Loucy (cell line): ENCODE measurements around the gene UBAP2.

Source experiments
- H2AFZ ChIP-seq: fragments of 200-600 bp; sonication (generic); 2 replicates; pipeline ENCODE4 v1.6.0; 2016; ENCODE audit warnings: antibody characterized with exemption, mild to moderate bottlenecking, low read length, moderate library complexity
- H3F3A ChIP-seq: fragments of 200-600 bp; 2 replicates; pipeline ENCODE4 v1.6.0; 2016; ENCODE audit warnings: antibody characterized with exemption, low read depth, mild to moderate bottlenecking
- H3K27me3 ChIP-seq: fragments of 200-600 bp; sonication (generic); 2 replicates; pipeline ENCODE4 v1.6.1; 2014; ENCODE audit warnings: low read length, mild to moderate bottlenecking; ENCODE audit not compliant: insufficient read depth, poor library complexity, severe bottlenecking
- H3K36me3 ChIP-seq: fragments of 200-600 bp; sonication (generic); 2 replicates; pipeline ENCODE4 v1.6.1; 2016; ENCODE audit warnings: low read length; ENCODE audit not compliant: insufficient read depth
- H3K4me1 ChIP-seq: fragments of 200-600 bp; sonication (generic); 2 replicates; pipeline ENCODE4 v1.5.1; 2014; ENCODE audit warnings: low read length, mild to moderate bottlenecking; ENCODE audit not compliant: insufficient read depth, poor library complexity, severe bottlenecking
- H3K4me2 ChIP-seq: fragments of 200-600 bp; sonication (generic); 2 replicates; pipeline ENCODE4 v1.6.0; 2014; ENCODE audit warnings: antibody characterized with exemption, low read length, low read depth, mild to moderate bottlenecking; ENCODE audit not compliant: poor library complexity, severe bottlenecking
- H3K4me3 ChIP-seq: fragments of 200-600 bp; sonication (generic); 2 replicates; pipeline ENCODE4 v1.5.1; 2014; ENCODE audit warnings: low read length, mild to moderate bottlenecking, mixed read lengths; ENCODE audit not compliant: poor library complexity, severe bottlenecking
- H3K79me2 ChIP-seq: fragments of 200-600 bp; sonication (generic); 2 replicates; pipeline ENCODE4 v1.6.1; 2014; ENCODE audit warnings: low read length; ENCODE audit not compliant: insufficient read depth
- H3K9ac ChIP-seq: fragments of 200-600 bp; sonication (generic); 2 replicates; pipeline ENCODE4 v1.6.0; 2014; ENCODE audit warnings: mild to moderate bottlenecking, low read depth, low read length, moderate library complexity; ENCODE audit not compliant: poor library complexity, severe bottlenecking
- H3K9me2 ChIP-seq: fragments of 200-600 bp; sonication (generic); replicated peaks from 2 replicates; pipeline ENCODE4 v1.6.1; 2016; ENCODE audit warnings: low read depth, low read length, mixed read lengths
- H3K9me3 ChIP-seq: fragments of 200-600 bp; sonication (generic); 2 replicates; pipeline ENCODE4 v1.6.1; 2014; ENCODE audit warnings: mild to moderate bottlenecking, antibody characterized with exemption, low read length, low read depth; ENCODE audit not compliant: insufficient read depth
- H4K20me1 ChIP-seq: fragments of 200-600 bp; sonication (generic); 2 replicates; pipeline ENCODE4 v1.6.0; 2014; ENCODE audit warnings: antibody characterized with exemption, low read length, mild to moderate bottlenecking; ENCODE audit not compliant: insufficient read depth, poor library complexity, severe bottlenecking
- EZH2phosphoT487 ChIP-seq: fragments of 200-600 bp; IDR thresholded peaks from 2 replicates; pipeline ENCODE4 v1.6.1; 2018; ENCODE audit warnings: antibody characterized with exemption, mild to moderate bottlenecking, moderate library complexity, borderline replicate concordance
- TF ChIP-seq, protein P1 (sequence below): fragments of 200-600 bp; sonication (generic); conservative IDR thresholded peaks from 2 replicates; pipeline ENCODE4 v1.5.1; 2014; ENCODE audit warnings: mild to moderate bottlenecking, antibody characterized with exemption, low read length

UBAP2 gene

DNA sequence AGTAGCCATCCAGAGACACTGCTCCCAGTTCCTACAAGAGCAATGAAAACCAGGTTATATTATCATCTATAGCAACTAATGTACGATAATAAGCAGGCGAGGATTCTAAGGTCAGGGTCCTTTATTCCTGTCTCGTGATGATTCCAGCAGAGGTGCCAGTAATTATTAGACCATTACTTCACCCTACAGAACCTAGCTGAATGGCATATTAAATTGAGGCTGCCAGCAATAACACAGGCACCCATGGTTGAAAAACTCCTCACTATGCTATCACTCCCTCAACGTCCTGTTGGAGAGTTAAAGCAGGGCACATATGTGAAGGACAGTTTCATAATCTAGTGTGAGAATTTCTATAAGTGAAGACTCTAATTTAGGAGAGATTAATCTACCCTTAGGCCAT is 48.1 kb upstream of the UBAP2 start:
- Histone ChIP-seq H3K4me1 (no peaks in the 10 kb centered on the region), H4K20me1 (no peaks in the 10 kb centered on the region), H2AFZ (no peak overlapping the region), H3K79me2 (no peaks in the 10 kb centered on the region), H3F3A (no peaks in the 10 kb centered on the region), H3K4me2 (no peak overlapping the region), H3K9me3 (no peaks in the 10 kb centered on the region), H3K9me2 (no peaks in the 10 kb centered on the region), H3K4me3 (no peak overlapping the region), H3K9ac (no peak overlapping the region), H3K36me3 (peaks cover 78% of the 10 kb centered on the region), H3K27me3 (no peaks in the 10 kb centered on the region)
- TF ChIP-seq, protein P1, sequence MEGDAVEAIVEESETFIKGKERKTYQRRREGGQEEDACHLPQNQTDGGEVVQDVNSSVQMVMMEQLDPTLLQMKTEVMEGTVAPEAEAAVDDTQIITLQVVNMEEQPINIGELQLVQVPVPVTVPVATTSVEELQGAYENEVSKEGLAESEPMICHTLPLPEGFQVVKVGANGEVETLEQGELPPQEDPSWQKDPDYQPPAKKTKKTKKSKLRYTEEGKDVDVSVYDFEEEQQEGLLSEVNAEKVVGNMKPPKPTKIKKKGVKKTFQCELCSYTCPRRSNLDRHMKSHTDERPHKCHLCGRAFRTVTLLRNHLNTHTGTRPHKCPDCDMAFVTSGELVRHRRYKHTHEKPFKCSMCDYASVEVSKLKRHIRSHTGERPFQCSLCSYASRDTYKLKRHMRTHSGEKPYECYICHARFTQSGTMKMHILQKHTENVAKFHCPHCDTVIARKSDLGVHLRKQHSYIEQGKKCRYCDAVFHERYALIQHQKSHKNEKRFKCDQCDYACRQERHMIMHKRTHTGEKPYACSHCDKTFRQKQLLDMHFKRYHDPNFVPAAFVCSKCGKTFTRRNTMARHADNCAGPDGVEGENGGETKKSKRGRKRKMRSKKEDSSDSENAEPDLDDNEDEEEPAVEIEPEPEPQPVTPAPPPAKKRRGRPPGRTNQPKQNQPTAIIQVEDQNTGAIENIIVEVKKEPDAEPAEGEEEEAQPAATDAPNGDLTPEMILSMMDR: no peak
- no peak for TF ChIP-seq EZH2phosphoT487

DNA sequence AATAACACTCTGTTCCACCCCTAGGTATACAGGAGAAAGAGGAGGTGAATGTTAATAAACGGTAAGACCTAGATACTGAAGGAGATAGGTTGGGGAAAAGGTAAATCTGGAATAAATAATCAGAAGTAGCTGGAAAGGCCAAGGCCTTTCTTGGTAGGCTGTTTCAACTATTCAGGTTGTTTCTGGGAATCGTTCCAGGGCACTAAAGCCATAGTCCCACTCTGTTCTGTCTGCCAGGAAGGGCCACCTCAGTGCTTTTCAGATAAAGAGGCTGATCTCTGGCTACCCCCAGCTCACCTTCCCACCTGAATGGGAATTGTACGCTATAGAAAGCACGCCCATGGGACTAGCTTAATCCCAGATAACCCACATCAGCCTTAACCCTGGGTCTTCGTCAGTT is 44.9 kb upstream of the UBAP2 start:
- no peak overlapping the region for H3K4me3 ChIP-seq
- H3K9me3 ChIP-seq: no peaks in the 10 kb centered on the region
- peaks cover 90% of the 10 kb centered on the region for H3K36me3 ChIP-seq
- no peak for TF ChIP-seq EZH2phosphoT487
- TF ChIP-seq, protein P1: no peak
- no peak overlapping the region for H3K4me2 ChIP-seq
- no peak overlapping the region for H2AFZ ChIP-seq
- no peaks in the 10 kb centered on the region for H3K27me3 ChIP-seq
- peaks cover 3% of the 10 kb centered on the region for H4K20me1 ChIP-seq
- H3K9me2 ChIP-seq: no peaks in the 10 kb centered on the region
- H3K4me1 ChIP-seq: no peaks in the 10 kb centered on the region
- no peaks in the 10 kb centered on the region for H3K79me2 ChIP-seq
- no peak overlapping the region for H3K9ac ChIP-seq
- H3F3A ChIP-seq: no peaks in the 10 kb centered on the region

DNA sequence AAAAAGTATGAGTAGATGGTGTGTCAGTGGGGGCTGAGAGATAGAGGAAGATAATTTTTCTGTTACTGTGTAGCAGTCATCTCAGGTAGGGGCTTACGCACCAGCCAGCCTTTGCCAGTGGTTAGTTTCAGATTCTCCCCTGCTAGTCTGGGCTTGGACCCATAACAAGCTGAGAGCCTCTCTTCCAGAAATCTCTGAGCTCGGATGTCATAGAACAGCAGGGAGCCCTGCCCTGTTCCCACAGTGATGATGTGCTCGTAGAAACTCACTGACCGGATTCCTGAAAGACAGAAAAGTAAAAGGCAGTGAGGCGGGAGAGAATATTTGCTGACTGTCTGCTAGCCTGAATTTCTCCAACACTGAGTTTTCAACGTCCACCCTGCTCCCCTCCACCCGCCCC is 40.6 kb upstream of the UBAP2 start:
- H3K4me2 ChIP-seq: no peak overlapping the region
- H2AFZ ChIP-seq: no peak overlapping the region
- H3K4me1 ChIP-seq: no peaks in the 10 kb centered on the region
- no peaks in the 10 kb centered on the region for H3F3A ChIP-seq
- no peaks in the 10 kb centered on the region for H3K9me2 ChIP-seq
- peaks cover 3% of the 10 kb centered on the region for H4K20me1 ChIP-seq
- TF ChIP-seq, protein P1: no peak
- TF ChIP-seq EZH2phosphoT487: no peak
- H3K9ac ChIP-seq: no peak overlapping the region
- H3K27me3 ChIP-seq: no peaks in the 10 kb centered on the region
- no peaks in the 10 kb centered on the region for H3K9me3 ChIP-seq
- H3K4me3 ChIP-seq: no peak overlapping the region
- H3K79me2 ChIP-seq: no peaks in the 10 kb centered on the region
- H3K36me3 ChIP-seq: peaks cover 86% of the 10 kb centered on the region
